Stimulated activated CD8-positive, alpha-beta memory T cell treated with anti-CD3 and anti-CD28 coated beads, Interleukin-15, amount 100 ng/mL, for 24 hours (primary cell): Measurements from ENCODE around the gene DPEP2.
"Not testable (repeated sequence)": the region's sequence is repeated elsewhere in the genome, so short reads cannot be mapped to it uniquely, and the experiment has no call there.

Source experiments
- DNase-seq: peaks from one replicate; pipeline ENCODE4 v3.0.0-alpha.2; 2020; ENCODE audit warnings: low read depth

Gene DPEP2

GRCh38 chr16:67976205-67976604 lies 23.1 kb downstream of the DPEP2 start:
- DNase-seq = no peak

DNA sequence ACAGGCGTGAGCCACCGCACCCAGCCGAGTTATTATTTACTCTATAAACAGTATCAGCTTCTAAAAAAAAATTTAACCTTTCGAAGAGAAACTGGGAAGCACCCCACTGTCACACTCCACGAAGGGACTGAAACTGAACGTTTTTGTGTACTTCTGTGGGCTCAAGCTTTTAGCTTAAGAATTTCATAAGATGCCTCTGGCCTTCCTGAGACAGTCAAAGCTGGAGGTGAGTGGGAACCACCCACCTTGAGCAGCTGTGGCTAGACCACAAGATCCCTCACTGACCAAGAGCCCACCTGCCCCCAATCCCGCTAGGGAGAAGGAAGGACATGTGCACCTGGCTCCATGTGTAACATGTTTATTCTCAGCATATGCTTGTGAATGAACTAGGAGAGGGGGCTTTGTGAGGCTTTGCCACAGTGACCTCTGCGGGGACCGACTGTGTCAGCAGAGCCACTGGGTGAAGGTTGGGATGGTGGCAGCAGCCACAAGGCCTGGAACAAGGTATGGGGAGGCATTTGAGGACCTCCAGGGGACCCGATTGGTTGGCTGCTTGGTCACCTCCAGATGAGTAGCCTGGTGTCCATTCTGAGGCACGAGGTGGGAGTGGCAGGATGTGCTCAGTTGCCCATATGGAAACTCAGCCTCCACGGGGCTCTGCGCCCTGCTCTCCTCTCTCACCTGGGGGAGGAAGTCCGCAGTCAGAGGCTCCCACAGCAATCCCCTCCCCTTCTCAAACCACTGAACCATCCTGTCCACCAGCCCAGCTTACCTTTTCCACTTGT lies 23.8 kb downstream of the DPEP2 start:
- no peak for DNase-seq

DNA sequence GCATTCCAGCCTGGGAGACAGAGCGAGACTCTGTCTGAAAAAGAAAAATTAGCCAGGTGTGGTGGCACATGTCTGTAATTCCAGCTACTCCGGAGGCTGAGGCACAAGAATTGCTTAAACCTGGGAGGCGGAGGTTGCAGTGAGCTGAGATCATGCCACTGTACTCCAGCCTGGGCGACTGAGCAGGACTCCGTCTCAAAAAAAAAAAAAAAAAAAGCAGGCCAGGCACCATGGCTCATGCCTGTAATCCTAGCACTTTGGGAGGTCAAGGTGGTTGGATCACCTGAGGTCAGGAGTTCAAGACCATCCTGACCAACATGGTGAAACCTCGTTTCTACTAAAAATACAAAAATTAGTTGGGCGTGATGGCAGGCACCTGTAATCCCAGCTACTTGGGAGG lies 27.0 kb downstream of the DPEP2 start:
- DNase-seq = not testable (repeated sequence)

GRCh38 chr16:67971111-67971510 lies 28.2 kb downstream of the DPEP2 start:
- DNase-seq = no peak

- no peak for DNase-seq
Measured at GRCh38 chr16:67969254-67970039, 29.8 kb downstream of the DPEP2 start.

DNA sequence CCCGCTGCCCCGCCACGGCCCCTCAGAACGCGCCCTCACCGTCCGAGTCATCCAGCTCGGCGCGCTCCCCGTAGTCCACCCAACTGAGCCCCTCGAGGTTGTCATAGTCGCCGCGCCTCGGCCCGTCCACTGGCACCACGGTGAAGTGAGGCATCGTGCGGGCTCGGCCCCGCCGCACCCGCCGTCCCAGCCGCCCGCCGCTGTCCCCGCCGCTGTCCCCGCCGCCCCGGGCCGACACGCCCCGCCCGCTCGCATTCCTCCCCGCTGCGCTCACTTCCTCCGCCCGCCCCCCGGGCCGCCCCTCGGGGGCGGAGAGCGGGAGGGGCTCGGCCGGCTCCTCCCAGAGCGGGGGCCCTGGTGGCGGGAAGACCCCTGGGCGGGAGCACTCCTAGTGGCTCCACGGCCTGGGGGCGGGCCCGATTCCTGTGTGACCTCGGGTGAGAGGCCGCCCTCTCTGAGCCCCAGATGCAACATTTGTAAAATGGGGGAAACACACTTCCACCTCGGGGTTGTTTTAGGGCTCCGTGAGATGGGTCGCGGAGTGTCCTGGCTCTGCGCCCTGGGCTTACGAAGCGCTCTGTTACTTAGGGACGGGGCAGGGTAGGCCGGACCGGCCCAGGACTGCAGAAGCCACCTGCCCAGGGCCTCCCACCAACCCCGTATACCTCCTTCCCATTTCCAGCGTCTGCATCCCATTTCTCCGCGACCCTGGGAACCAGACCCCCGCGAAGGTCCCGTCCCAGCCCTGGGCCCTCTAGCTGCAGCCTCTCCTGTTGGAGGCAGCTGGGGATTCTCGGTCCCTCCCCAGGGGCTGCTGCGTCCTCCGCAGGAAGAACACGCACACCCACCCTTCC lies 30.7 kb downstream of the DPEP2 start, which contains the start of gene SLC12A4:
Gene SLC12A4 (minus strand): TSS at position 238 of the 854 bp plus-strand sequence. CDS start 84 bp downstream, at position 154.
- peak; percentile 76 for DNase-seq

GRCh38 chr16:67967958-67968399 lies 31.3 kb downstream of the DPEP2 start:
- no peak for DNase-seq

- DNase-seq = no peak
Measured at GRCh38 chr16:67967183-67967957, 31.9 kb downstream of the DPEP2 start.

GRCh38 chr16:67966549-67967182 lies 32.6 kb downstream of the DPEP2 start:
- no peak for DNase-seq

DNA sequence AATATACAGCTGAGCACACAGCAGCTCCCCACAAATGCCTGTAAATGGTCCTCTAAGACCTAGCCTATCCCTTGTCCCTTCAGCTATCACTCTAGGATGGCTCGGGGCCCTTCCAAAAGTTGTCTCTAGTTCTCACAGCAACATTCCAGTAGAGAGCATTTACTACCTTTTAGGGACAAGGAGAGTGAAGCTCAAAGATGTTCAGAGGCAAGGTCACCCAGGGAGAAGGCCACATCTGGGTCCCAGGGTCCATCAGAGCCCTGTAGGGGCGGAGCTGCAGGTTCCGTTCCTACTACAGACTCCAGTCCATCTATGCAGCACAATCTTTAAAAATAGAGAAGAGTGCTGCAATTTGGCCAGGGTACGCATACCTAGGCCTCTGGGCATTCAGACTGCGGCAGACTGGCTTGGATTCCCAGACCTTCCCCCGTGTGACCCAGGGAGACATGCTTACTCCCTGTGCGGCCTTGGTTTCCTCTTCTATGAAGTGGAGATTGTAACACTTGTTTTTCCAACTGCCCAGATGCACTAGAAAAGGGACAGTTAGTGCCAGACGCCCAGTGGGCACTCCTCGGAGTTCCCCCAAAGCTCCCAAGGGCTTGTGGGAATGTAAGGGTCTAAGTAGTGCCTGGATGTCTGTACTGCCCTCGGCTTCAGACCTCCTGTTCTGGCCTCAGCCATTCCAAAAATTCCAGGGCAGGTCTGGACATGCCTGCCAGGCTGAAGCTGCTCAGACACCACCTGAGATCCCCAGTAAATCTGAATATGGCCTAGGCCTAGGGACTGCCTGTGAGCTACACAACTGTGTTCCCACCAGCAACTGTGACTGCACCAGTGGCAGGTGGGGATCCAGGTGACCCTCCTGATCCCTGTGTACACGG lies 33.4 kb downstream of the DPEP2 start:
- DNase-seq = no peak

DNA sequence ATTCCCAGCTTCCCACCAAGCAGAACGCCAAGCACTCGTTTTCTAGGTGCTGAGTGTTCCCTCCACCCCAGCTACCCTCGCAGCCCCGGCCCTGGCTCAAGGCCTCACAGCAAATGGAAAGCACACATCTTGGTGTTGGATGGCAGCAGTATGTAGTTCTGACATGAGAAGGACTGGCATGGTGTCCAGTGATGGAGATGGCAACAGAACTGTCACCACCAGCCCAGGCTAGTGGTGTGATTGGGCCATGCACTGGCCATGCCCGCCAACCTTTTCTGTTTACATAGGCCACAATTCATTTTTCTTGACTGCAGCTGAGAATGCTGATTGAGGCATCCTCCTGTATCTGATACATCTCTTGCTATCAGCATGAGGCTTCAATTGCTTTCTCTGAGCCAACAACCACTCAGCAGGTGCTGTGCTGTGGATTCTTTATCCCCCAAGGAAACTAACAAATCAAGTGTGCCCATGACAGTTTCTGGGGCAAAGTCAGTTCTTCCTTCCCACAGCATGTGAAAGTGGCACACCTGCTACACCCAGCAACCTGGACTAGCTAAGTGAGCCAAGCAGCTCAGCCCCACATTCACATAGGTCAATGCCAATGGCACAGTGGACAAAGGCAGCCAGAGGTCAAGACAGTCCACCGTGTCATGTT lies 34.7 kb downstream of the DPEP2 start:
- DNase-seq = no peak

DNA sequence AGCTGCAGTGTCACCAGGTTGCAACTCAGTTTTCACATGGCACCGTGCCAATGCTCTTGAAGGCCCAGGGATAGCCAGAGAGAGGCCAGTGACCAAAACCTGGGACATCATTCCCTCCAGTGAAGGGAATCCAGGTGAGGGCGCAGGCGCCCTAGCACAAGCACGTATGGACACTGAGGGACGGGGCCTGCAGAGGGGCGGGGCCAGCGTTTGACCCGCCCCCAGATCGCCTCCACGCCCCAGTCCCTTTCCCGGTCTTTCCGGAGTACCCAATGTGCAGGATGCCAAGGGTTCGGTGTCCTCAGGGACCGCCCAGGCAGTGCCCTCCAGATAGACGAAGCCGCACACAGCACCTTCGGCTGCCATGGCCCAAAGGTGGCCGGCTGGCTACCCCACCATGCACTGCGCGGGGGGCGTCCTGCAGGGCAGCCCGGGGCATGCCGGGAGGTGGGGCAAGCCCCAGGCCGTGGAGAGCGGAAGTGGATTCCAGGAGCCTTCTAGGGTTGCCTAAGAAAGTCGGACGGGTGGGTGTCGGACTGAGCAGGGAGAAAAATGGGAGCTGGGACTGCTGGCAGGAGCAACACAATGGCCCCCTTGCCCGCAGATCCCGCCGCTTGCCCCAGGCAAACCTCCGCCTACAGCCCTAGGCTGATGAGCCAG lies 35.5 kb downstream of the DPEP2 start:
- no peak for DNase-seq

- DNase-seq = no peak
Measured at GRCh38 chr16:67963292-67963661, 36.0 kb downstream of the DPEP2 start.

DNA sequence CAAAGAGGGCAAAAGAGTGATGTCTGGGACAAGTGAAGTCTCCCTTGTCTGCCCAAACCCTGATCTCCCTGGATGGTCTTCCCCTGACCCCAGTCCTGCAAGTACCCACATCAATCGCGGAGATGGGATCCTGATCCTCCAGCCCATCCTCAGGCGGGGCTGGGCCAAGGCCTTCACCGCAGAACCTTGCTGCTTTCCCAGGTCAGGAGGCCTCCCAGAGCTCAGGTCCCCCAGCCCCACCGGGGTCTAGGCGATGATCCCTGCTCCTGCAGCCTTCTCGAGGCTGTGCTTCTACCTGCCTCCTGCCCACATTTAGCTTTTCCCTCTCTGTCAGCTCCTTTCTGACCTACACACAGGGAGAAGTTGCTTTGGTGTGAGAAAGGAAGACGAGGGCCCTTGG lies 37.1 kb downstream of the DPEP2 start:
- no peak for DNase-seq

DNA sequence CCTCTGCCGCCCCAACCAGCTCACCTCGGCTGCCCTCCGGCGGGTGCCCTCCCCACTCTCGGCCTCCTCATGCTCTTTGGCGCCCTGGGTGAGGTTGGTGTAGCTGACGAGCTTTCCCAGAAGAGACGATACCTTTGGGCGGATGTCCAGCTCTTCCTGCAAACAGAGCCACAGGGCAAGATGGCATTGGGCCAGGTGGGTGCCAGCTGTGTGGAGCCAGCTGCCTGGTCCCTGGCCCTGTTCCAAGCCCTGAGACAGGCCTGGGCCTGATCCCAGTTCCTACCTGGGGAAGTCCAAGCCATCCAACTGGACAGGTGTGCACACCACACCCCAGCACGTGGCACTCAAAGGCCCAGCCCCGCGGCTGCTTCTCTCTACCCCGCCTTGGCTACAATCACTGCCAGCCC lies 37.7 kb downstream of the DPEP2 start:
- DNase-seq = no peak

- no peak for DNase-seq
Measured at GRCh38 chr16:67959536-67960329, 39.6 kb downstream of the DPEP2 start.

GRCh38 chr16:67957622-67958021 lies 41.7 kb downstream of the DPEP2 start:
- no peak for DNase-seq
